Measurements from ENCODE around the gene ISX. TPM values are rescaled to one million over a fixed set of nuclear protein-coding genes. Genes with fewer than 3 reads are reported as not detected.

The ISX gene
- total RNA-seq, 2 experiments from 2014 or later: not detected

DNA sequence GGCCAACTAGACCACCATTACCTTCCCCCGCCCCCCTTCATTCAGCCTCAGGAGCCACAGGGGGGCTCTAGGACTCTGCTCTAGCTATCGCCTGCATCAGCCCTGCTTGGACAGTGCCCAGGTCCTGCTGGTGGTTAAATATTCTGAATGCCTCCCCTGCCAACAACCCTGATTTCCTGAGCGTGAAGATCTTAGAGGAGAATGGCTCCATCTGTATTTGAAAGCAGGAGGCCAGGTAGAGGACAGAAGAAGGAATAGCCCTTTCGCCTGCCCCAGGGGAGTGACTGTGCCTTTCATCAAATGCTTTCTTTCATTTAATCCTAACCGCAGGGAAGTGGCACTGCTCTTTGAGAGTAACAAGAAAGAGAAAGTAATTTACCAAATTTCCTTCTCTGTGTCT, 69.2 kb downstream of the ISX start:
- Histone ChIP-seq H3K4me1 (ENCODE audit: insufficient read depth, low read length) (no peaks in the 10 kb centered on the region), H3K27ac (ENCODE audit: low read depth in 1 of 2, low read length in 2 of 2) (no peak overlapping the region), H3K36me3 (ENCODE audit: insufficient read depth, low read length) (no peaks in the 10 kb centered on the region), H3K9me3 (ENCODE audit: control insufficient read depth in 1 of 2, insufficient read depth in 1 of 2, low read length in 2 of 2) (no peaks in the 10 kb centered on the region), H3K27me3 (ENCODE audit: control insufficient read depth in 1 of 2, insufficient read depth in 2 of 2, low read length in 2 of 2) (peaks cover 19 to 21% of the 10 kb centered on the region in 2 experiments), H3K4me3 (ENCODE audit: low read length) (no peak overlapping the region)
- H3K36me3 Mint-ChIP-seq (ENCODE audit: low read depth): no peaks in the 10 kb centered on the region
- no peaks in the 10 kb centered on the region for H3K9me3 Mint-ChIP-seq
- no peak overlapping the region for H3K4me3 Mint-ChIP-seq
- ChIA-PET POLR2A (no interaction called here), CTCF (no interaction called here)
- no peaks in the 10 kb centered on the region for H3K4me1 Mint-ChIP-seq (ENCODE audit: low read depth)
- intact Hi-C loops (cut with DNase I, micrococcal nuclease): no loop called here
- TF ChIP-seq CTCF (IDR thresholded peaks at IDR 0.05): no peak
- ATAC-seq (ENCODE audit: poor library complexity): no peak
- no peak overlapping the region for H3K27ac Mint-ChIP-seq
- DNase-seq: no peak
- H3K27me3 Mint-ChIP-seq: peaks cover 57% of the 10 kb centered on the region

Other genes starting within 250 kb of the ISX start
- 10 to 100 TPM; 41.4 to 44.1 TPM for gene HMGXB4, start 191.3 kb downstream of the ISX start, total RNA-seq
- 100 to 1,000 TPM; 211 to 219 TPM for gene TOM1, start 233.7 kb downstream of the ISX start, total RNA-seq